H1 (cell line): ENCODE measurements around the gene MYL3. TPM values are rescaled to one million over a fixed set of nuclear protein-coding genes. Genes with fewer than 3 reads are reported as not detected.

Experiments
- CTCF ChIA-PET: fragments of 300-600 bp; sonication (Branson Sonifier 250); formaldehyde crosslinking; loops from one replicate; lab custom pipeline; 2021; ENCODE audit not compliant: partially characterized antibody; lab: Charles Lee
- POLR2A ChIA-PET: fragments of 300-600 bp; sonication (Branson Sonifier 250); formaldehyde crosslinking; loops from one replicate; lab custom pipeline; 2021; ENCODE audit warnings: inconsistent platforms; ENCODE audit not compliant: partially characterized antibody; lab: Charles Lee
- DNase-seq, 2 experiments: peaks; one replicate each; pipeline versions ENCODE4 v3.0.0 to v3.0.0-alpha.2; 2010 to 2022; ENCODE audit warnings: low spot score in 2 of 2, low read depth in 1 of 2, mixed read lengths in 1 of 2
- FAIRE-seq: peaks from 2 replicates; lab custom pipeline; 2011; peaks lifted over from hg19 to GRCh38; lab: Jason Lieb, UNC
- H2AFZ ChIP-seq: 2 replicates; pipeline ENCODE4 v1.8.1; 2012; ENCODE audit warnings: low read length, inconsistent platforms
- H2AK5ac ChIP-seq: 2 replicates; pipeline ENCODE4 v1.6.1; 2013; ENCODE audit warnings: low read depth, low read length
- H2BK120ac ChIP-seq: replicated peaks from 2 replicates; pipeline ENCODE3; 2013; ENCODE audit warnings: low read depth, low read length, inconsistent platforms
- H2BK12ac ChIP-seq: 2 replicates; pipeline ENCODE4 v1.6.1; 2013; ENCODE audit warnings: low read depth, low read length
- H2BK15ac ChIP-seq: 2 replicates; pipeline ENCODE4 v1.6.1; 2013; ENCODE audit warnings: low read length
- H2BK20ac ChIP-seq: 2 replicates; pipeline ENCODE4 v1.6.1; 2013; ENCODE audit warnings: low read length
- H2BK5ac ChIP-seq: 2 replicates; pipeline ENCODE4 v1.6.1; 2013; ENCODE audit warnings: low read depth, low read length
- H3K14ac ChIP-seq: 2 replicates; pipeline ENCODE4 v1.6.1; 2013; ENCODE audit warnings: inconsistent platforms; ENCODE audit not compliant: insufficient read length
- H3K18ac ChIP-seq: 2 replicates; pipeline ENCODE4 v1.6.1; 2013; ENCODE audit warnings: low read length; ENCODE audit errors: extremely low read depth
- H3K23ac ChIP-seq: 2 replicates; pipeline ENCODE4 v1.6.1; 2013; ENCODE audit warnings: inconsistent platforms; ENCODE audit not compliant: insufficient read length
- H3K23me2 ChIP-seq: 2 replicates; pipeline ENCODE4 v1.6.1; 2013; ENCODE audit warnings: low read depth, low read length
- H3K27ac ChIP-seq: 2 replicates; pipeline ENCODE4 v1.6.1; 2011; ENCODE audit warnings: low read depth, low read length, inconsistent platforms
- H3K27me3 ChIP-seq, 4 experiments: replicated peaks in 1 of 4; 1 replicate in 1 of 4; 2 replicates in 3 of 4; pipeline versions ENCODE4 v1.6.1 to v1.8.1; 2011 to 2013; ENCODE audit warnings: low read length in 3 of 4, mild to moderate bottlenecking in 3 of 4, inconsistent platforms in 2 of 4, mixed read lengths in 2 of 4, moderate library complexity in 1 of 4; ENCODE audit not compliant: control insufficient read depth in 3 of 4, insufficient read depth in 3 of 4; ENCODE audit errors: extremely low read depth in 1 of 4
- H3K36me3 ChIP-seq, 4 experiments: 2 replicates each; pipeline versions ENCODE4 v1.6.1 to v1.8.1; 2011 to 2013; ENCODE audit warnings: mild to moderate bottlenecking in 4 of 4, low read length in 3 of 4, moderate library complexity in 2 of 4, control low read depth in 1 of 4, inconsistent platforms in 1 of 4; ENCODE audit not compliant: insufficient read depth in 4 of 4, control insufficient read depth in 2 of 4
- H3K4ac ChIP-seq: replicated peaks from 2 replicates; pipeline ENCODE3; 2013; ENCODE audit warnings: low read length, low read depth, mixed read lengths, inconsistent platforms; ENCODE audit not compliant: insufficient read length
- H3K4me1 ChIP-seq, 4 experiments: replicated peaks in 1 of 4; 1 replicate in 1 of 4; 2 replicates in 3 of 4; pipeline versions ENCODE4 v1.6.1 to v1.8.1; 2011 to 2013; ENCODE audit warnings: low read length in 3 of 4, inconsistent platforms in 2 of 4, mixed read lengths in 1 of 4; ENCODE audit not compliant: insufficient read depth in 4 of 4, control insufficient read depth in 3 of 4
- H3K4me2 ChIP-seq, 2 experiments: 2 replicates each; pipeline versions ENCODE4 v1.6.1 to v1.8.1; 2011 to 2013; ENCODE audit warnings: low read depth in 2 of 2, low read length in 2 of 2, control low read depth in 1 of 2, inconsistent platforms in 1 of 2, mild to moderate bottlenecking in 1 of 2; ENCODE audit not compliant: insufficient read depth in 1 of 2
- H3K4me3 ChIP-seq, 4 experiments: fragments of 200-600, 300-600 bp in 1 of 4; sonication (generic), shearing (Covaris generic), sonication (Bioruptor Twin) in 1 of 4; 2 replicates each; pipeline versions ENCODE4 v1.5.1 to v1.8.1; 2011 to 2016; ENCODE audit warnings: low read length in 4 of 4, low read depth in 3 of 4, control low read depth in 2 of 4, inconsistent platforms in 2 of 4, mild to moderate bottlenecking in 2 of 4, mixed read lengths in 1 of 4, moderate library complexity in 1 of 4; ENCODE audit not compliant: insufficient read depth in 2 of 4; ENCODE audit errors: extremely low read depth in 1 of 4
- H3K56ac ChIP-seq: replicated peaks from 2 replicates; pipeline ENCODE3; 2013; ENCODE audit warnings: low read depth, mild to moderate bottlenecking, mixed read lengths, low read length, inconsistent platforms; ENCODE audit not compliant: insufficient read length
- H3K79me1 ChIP-seq: 2 replicates; pipeline ENCODE4 v1.6.1; 2013; ENCODE audit warnings: low read depth, low read length, control low read depth
- H3K79me2 ChIP-seq, 2 experiments: 2 replicates each; pipeline versions ENCODE4 v1.6.1 to v1.8.1; 2012 to 2013; ENCODE audit warnings: low read length in 2 of 2, mild to moderate bottlenecking in 2 of 2, inconsistent platforms in 1 of 2; ENCODE audit not compliant: insufficient read depth in 2 of 2, control insufficient read depth in 1 of 2
- H3K9ac ChIP-seq, 4 experiments: replicated peaks in 1 of 4; 1 replicate in 1 of 4; 2 replicates in 3 of 4; pipeline versions ENCODE4 v1.6.1 to v1.8.1; 2011 to 2013; ENCODE audit warnings: low read depth in 3 of 4, low read length in 3 of 4, control low read depth in 2 of 4, mild to moderate bottlenecking in 2 of 4, moderate library complexity in 2 of 4, inconsistent platforms in 1 of 4; ENCODE audit errors: extremely low read depth in 1 of 4
- H3K9me3 ChIP-seq, 2 experiments: 2 replicates each; pipeline versions ENCODE4 v1.6.1 to v1.8.1; 2012 to 2013; ENCODE audit warnings: mild to moderate bottlenecking in 2 of 2, moderate library complexity in 2 of 2, control low read depth in 1 of 2, inconsistent platforms in 1 of 2, low read depth in 1 of 2, low read length in 1 of 2, mixed read lengths in 1 of 2; ENCODE audit not compliant: insufficient read depth in 2 of 2
- H4K20me1 ChIP-seq, 2 experiments: replicated peaks in 1 of 2; 2 replicates each; pipeline versions ENCODE3 to v1.8.1; 2011 to 2013; ENCODE audit warnings: inconsistent platforms in 2 of 2, low read length in 2 of 2, mild to moderate bottlenecking in 1 of 2; ENCODE audit not compliant: insufficient read depth in 2 of 2, control insufficient read depth in 1 of 2
- H4K5ac ChIP-seq: 2 replicates; pipeline ENCODE4 v1.6.1; 2013; ENCODE audit warnings: low read length, low read depth, mixed read lengths, inconsistent platforms; ENCODE audit not compliant: insufficient read length
- H4K8ac ChIP-seq: 2 replicates; pipeline ENCODE4 v1.8.0; 2013; ENCODE audit warnings: mild to moderate bottlenecking, moderate library complexity, low read length, inconsistent platforms; ENCODE audit not compliant: insufficient read depth; ENCODE audit errors: extremely low read depth
- H4K91ac ChIP-seq: replicated peaks from 2 replicates; pipeline ENCODE3; 2013; ENCODE audit warnings: low read length, mixed read lengths, inconsistent platforms; ENCODE audit not compliant: insufficient read length
- CREB1 ChIP-seq: IDR thresholded peaks from 2 replicates; pipeline ENCODE4 v1.6.1; 2012; ENCODE audit warnings: inconsistent platforms
- EGR1 ChIP-seq: IDR thresholded peaks from 2 replicates; pipeline ENCODE4 v1.6.1; 2011; ENCODE audit warnings: low read depth, low read length, borderline replicate concordance
- EP300 ChIP-seq, 2 experiments: IDR thresholded peaks; 1 replicate in 1 of 2; 2 replicates in 1 of 2; pipeline ENCODE4 v1.6.1; 2011 to 2012; ENCODE audit warnings: low read depth in 2 of 2, low read length in 2 of 2, mild to moderate bottlenecking in 2 of 2, borderline replicate concordance in 1 of 2, inconsistent platforms in 1 of 2, moderate library complexity in 1 of 2
- HDAC6 ChIP-seq: IDR thresholded peaks from one replicate; pipeline ENCODE4 v1.7.1; 2012; ENCODE audit warnings: low read depth, mild to moderate bottlenecking, inconsistent platforms, low read length, moderate library complexity
- MAFK ChIP-seq: IDR thresholded peaks from 2 replicates; pipeline ENCODE4 v1.6.1; 2012; ENCODE audit warnings: low read depth, mild to moderate bottlenecking, improper control_type of control experiment, low read length
- RFX5 ChIP-seq: IDR thresholded peaks from 2 replicates; pipeline ENCODE4 v1.6.1; 2011; ENCODE audit warnings: low read depth, low read length, improper control_type of control experiment, borderline replicate concordance
- RNF2 ChIP-seq: fragments of 200-900, 300-1000 bp; sonication (generic); IDR thresholded peaks from 2 replicates; pipeline ENCODE4 v1.7.1; 2016; ENCODE audit warnings: borderline replicate concordance, low read depth, mild to moderate bottlenecking, antibody characterized with exemption, low read length; ENCODE audit not compliant: poor library complexity, severe bottlenecking; ENCODE audit errors: missing control alignments
- SIX5 ChIP-seq: IDR thresholded peaks from 2 replicates; pipeline ENCODE4 v1.6.1; 2011; ENCODE audit warnings: mild to moderate bottlenecking, low read depth, low read length
- SP1 ChIP-seq: IDR thresholded peaks from 2 replicates; pipeline ENCODE4 v1.6.1; 2011; ENCODE audit warnings: low read depth, low read length
- SP2 ChIP-seq: IDR thresholded peaks from 2 replicates; pipeline ENCODE4 v1.6.1; 2012; ENCODE audit warnings: mild to moderate bottlenecking, low read length, inconsistent platforms
- TAF1 ChIP-seq: IDR thresholded peaks from 2 replicates; pipeline ENCODE4 v1.6.1; 2011; ENCODE audit warnings: mild to moderate bottlenecking, low read depth, low read length
- TCF12 ChIP-seq: IDR thresholded peaks from 2 replicates; pipeline ENCODE4 v1.6.1; 2011; ENCODE audit warnings: low read depth, mild to moderate bottlenecking, low read length
- WGBS, 2 experiments: shearing (Covaris generic) in 1 of 2; methylation state at CpG; one replicate each; pipeline versions ENCODE4 v1.1.6 to v1.1.7; 2013 to 2015; ENCODE audit warnings: low lambda C conversion rate in 2 of 2, mixed read lengths in 2 of 2, inconsistent platforms in 1 of 2, low coverage in 1 of 2, missing lambda C conversion rate in 1 of 2; ENCODE audit not compliant: insufficient replicate concordance in 2 of 2, insufficient coverage in 1 of 2, insufficient read length in 1 of 2; ENCODE audit errors: extremely low coverage in 1 of 2, missing lambda C conversion rate in 1 of 2; 5-methylcytosine and 5-hydroxymethylcytosine counted together
- polyA plus RNA-seq, 7 experiments: library from polyadenylated mRNA; depleted of rRNA in 3 of 7; stranded (reverse) in 5 of 7; unstranded in 2 of 7; fragments of >200 nt in 5 of 7; fragments of 200-250 nt in 2 of 7; gene quantifications; 1 replicate in 5 of 7; 2 replicates in 1 of 7; 4 replicates in 1 of 7; pipeline versions ENCODE4 v1.2.1 to v1.2.3, GENCODE V29; 2011 to 2013; ENCODE audit warnings: missing spikeins in 2 of 7, mixed read lengths in 2 of 7
- total RNA-seq: library from RNA; stranded (reverse); fragmentation: NEBNext Ultra II Directional; extraction: Animal tissue kit (Norgen Biotek cat#: 25700); gene quantifications from 2 replicates; pipeline ENCODE4 v1.2.1, GENCODE V29; 2021
- TF ChIP-seq, protein P1 (sequence below): IDR thresholded peaks from 2 replicates; pipeline ENCODE4 v1.6.1; 2011; ENCODE audit warnings: low read depth, mild to moderate bottlenecking, low read length; ENCODE audit not compliant: insufficient read depth

Gene MYL3
- total and polyA plus RNA-seq, 2 of the 8 experiments (the other 6 are each of a cell fraction or from before 2014, with no cell fraction given): 0.06 TPM; not detected in 1

DNA sequence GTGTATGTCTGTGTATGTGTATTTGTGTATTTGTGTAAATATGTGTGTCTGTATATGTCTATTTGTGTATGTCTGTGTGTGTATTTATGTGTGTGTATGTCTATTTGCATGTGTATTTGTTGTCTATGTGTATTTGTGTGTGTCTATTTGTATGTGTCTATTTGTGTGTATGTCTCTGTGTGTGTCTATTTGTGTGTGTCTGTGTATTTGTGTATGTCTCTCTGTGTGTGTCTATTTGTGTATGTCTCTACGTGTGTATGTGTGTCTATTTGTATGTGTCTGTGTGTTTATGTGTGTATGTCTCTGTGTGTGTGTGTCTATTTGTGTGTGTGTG is 44.7 kb upstream of the MYL3 start:
- no peak overlapping the region for H2BK12ac ChIP-seq
- H3K27ac ChIP-seq: no peak overlapping the region
- no peak overlapping the region for H2AK5ac ChIP-seq
- no peak overlapping the region for H3K14ac ChIP-seq
- no peak overlapping the region for H3K23ac ChIP-seq
- H2AFZ ChIP-seq: no peak overlapping the region
- no peaks in the 10 kb centered on the region for H3K36me3 ChIP-seq
- no peak overlapping the region for H2BK20ac ChIP-seq
- no peak overlapping the region for H4K91ac ChIP-seq
- no peak overlapping the region for H3K4me3 ChIP-seq
- no peak overlapping the region for H2BK5ac ChIP-seq
- H3K27me3 ChIP-seq: no peaks in the 10 kb centered on the region; a peak in 2 of 7 replicates
- H3K4me2 ChIP-seq: no peak overlapping the region
- no peak overlapping the region for H2BK120ac ChIP-seq
- H3K18ac ChIP-seq: no peak overlapping the region
- 81% methylated on average over 1 of the region's 1 CpG; no CpG with 5 or more reads in 1 of the 2 experiments for WGBS, 2 experiments
- ChIA-PET POLR2A (no interaction called here), CTCF (interaction anchor here (2.0 to 2.4 kb wide), 3 partner anchors 8 to 201 kb away, joined by 12 to 28 read pairs (median 24); no protein-coding TSS in a partner anchor)
- no peak overlapping the region for H3K56ac ChIP-seq
- no peaks in the 10 kb centered on the region for H3K79me2 ChIP-seq
- no peaks in the 10 kb centered on the region for H3K9me3 ChIP-seq
- H3K79me1 ChIP-seq: no peaks in the 10 kb centered on the region; the same call in 1 of the 2 replicates
- no peaks in the 10 kb centered on the region; the same call in 1 of the 2 replicates for H3K23me2 ChIP-seq
- DNase-seq: no peak
- peaks cover 0 to 3% (median 1%) of the 10 kb centered on the region in 4 experiments; a peak in 2 of 7 replicates for H3K4me1 ChIP-seq
- no peak overlapping the region for H4K5ac ChIP-seq
- no peak for FAIRE-seq
- no peak overlapping the region for H3K9ac ChIP-seq
- no peak overlapping the region for H2BK15ac ChIP-seq
- no peak overlapping the region for H4K8ac ChIP-seq
- H4K20me1 ChIP-seq: peaks cover 0 to 5% of the 10 kb centered on the region in 2 experiments
- TF ChIP-seq TAF1 (no peak), RFX5 (no peak), EGR1 (no peak), CREB1 (no peak), SIX5 (no peak), TCF12 (no peak), SP2 (no peak), EP300 (IDR thresholded peaks at IDR 0.05; ENCODE audit: borderline replicate concordance in 1 of 2, low read depth in 2 of 2, low read length in 2 of 2) (no peak), HDAC6 (no peak), RNF2 (no peak), MAFK (no peak), SP1 (no peak)
- TF ChIP-seq, protein P1, sequence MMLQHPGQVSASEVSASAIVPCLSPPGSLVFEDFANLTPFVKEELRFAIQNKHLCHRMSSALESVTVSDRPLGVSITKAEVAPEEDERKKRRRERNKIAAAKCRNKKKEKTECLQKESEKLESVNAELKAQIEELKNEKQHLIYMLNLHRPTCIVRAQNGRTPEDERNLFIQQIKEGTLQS: no peak
- no peak overlapping the region for H3K4ac ChIP-seq
